ENCODE measurements around the gene IL1A.

The IL1A gene

DNA sequence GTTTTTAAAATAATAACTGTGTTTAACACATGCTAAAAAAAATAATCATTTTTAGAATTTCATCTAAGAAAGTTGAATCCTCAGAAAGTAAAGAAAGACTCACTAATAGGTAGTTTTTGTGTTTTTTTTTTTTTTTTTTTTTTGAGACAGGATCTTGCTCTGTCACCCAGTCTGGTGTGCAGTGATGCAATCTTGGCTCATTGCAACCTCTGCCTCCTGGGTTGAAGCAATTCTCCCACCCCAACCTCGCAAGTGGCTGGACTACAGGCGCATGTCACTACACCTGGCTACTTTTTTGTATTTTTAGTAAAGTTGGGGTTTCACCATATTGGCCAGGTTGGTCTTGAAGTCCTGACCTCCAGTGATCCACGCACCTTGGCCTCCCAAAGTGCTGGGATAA, 27.0 kb downstream of the IL1A start:
- DNase-seq, result no peak

DNA sequence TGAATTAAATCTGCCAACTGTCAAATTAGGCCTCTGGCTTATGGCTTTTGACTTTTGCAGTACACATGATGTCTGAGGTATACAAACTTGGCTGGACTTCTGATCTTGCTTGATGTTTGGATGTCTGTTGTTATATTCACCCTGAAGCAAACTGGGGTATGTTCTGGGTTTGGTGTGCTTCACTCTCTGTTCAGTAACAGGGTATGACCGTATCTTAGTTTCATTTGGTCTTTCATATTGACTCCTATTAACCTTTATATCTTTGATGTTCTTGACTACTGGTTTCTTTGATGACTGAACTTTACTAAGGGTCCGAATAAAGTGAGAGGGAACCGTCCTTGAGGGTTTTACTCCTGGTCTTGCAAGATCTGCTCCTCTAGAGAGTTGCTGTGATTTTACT, 28.1 kb downstream of the IL1A start:
- DNase-seq, result no peak

DNA sequence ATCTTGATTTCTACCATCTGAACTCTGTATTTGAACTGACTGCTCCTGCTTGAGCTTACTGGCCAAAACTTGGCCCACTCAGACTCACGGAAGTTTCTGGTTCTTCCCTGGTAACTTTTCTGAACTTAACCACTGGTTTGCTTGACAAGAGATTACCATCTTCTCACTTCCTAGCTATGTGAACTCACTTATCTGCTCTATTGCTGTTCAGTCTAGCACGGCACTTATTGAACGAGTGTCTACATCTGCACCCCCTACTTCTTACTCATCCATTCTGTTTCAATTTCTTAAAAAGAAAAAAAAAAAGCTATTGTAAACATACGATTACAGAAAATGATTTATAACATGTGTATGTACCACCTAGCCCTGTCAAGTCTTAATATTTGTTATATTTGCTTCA, 28.8 kb downstream of the IL1A start:
- no peak for DNase-seq

DNA sequence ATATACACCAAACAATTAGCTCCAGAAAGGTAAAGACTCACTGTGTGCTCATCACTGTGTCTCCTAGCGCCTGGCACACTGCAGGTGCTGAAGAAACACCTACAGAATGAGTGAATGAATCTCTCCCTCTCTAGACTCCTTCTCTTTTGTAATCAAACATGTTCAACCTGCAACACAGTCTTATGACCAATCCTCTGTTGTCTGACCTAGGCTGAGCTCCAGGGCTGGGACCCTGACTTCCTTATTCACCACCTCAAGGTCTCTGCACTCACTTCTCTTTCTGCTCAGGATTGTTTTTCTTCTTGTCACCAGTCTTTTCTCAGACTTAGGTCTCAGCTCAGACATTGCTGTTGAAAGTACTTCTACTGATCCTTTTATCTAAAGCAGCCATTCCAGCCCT, 29.7 kb downstream of the IL1A start:
- no peak for DNase-seq

DNA sequence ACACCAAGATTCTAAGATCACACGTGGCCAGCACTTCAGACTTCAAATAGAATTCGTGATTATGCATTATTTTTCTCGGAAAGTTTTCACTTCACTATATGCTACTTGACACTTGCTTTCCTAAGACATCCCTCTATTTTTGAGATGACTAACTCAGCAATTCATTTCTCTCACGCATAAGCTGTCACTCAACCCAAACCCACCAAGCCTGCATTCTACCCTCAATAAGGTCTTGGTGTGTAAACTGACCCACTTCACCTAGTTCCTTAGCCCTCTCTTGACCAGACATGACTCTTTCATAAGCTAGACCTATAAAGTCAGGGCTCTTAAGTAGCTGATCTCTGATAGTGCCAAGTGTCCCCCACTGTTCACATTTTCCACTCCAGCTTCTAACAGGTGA, 31.6 kb downstream of the IL1A start:
- no peak for DNase-seq

DNA sequence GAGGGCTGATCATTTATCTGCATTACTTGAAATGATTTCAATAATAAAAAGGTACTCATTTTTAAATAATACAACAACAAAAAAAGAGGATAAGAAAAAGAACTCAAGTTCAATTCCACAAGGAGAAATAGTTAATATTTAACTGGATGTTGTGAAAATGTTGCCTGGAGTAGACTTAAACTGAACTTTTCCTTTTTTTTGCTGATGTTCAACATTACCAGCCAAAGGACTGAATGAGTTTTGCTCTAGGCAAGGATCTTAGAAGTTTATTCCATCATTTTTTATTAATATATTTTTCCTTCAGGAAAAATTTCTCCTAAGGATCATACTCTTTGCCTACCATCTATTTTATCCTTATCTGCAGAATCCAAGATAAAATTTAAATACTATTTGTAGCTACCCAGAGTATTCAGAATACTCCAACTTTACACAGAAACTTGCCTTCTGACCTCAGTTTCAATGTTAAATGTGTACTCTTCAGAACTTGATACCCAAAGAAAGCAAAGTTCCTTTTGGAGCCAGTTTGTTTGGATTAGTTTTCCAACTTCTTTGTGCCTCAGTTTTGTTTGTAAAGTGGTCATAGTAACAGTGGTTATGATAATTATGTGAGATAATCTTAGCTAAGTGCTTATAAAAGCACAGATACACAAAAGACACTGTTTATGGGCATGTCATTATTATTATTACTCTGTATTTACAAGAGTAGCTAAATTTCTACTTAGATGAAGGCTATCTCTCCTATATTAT, 32.7 kb downstream of the IL1A start:
- no peak for DNase-seq

DNA sequence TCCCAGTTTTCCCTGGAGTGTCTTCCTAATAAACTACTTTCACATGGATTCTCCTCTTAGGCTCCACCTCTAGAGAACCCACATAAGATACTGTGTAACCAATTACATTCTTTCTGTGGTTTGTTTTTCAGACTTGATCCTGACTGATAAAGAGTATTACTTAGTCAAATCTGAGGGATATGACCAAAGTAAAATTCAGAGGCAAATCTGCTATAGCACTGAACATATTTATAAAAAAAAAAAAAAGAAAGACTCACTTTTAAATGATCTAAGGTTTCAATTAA, 33.8 kb downstream of the IL1A start:
- DNase-seq, result no peak

DNA sequence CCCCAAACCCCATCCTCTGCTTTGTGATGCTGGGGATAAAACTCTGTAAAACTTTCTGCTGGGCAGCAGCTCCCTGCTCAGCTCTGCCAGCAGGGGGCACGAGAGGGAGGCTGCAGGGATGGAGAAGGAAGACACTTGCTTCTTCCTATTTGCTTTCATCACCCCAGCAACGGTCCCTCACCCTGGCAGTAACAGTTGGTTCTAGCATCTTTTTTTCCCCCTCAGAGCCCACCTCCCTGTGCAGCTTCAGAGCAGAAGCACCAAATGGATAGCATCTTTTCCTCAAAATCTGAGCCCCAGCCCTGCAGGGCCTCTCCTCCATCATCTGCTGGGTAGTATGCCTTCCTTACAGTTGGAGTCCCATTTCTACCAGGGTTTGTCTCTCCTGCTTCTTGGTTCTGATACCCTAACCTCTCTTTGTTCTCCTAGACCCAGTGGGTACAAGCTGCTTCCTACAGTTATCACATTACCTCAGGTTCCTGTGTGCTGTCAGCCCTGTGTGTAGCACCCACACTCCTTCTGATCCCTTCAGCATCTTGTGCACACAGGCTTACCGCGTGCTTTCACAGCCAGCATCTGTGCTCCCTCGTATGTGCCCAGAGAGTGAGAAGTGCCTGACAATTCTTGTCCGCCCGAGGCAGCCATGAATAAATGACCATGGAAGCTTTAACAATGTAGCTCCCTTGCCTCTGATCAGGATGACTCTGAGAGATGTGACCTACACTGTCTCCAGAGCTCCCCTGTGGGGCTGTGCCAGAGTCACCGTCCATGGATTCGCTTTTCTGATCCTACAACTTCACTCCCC, 34.3 kb downstream of the IL1A start:
- peak; percentile 71 for DNase-seq

DNA sequence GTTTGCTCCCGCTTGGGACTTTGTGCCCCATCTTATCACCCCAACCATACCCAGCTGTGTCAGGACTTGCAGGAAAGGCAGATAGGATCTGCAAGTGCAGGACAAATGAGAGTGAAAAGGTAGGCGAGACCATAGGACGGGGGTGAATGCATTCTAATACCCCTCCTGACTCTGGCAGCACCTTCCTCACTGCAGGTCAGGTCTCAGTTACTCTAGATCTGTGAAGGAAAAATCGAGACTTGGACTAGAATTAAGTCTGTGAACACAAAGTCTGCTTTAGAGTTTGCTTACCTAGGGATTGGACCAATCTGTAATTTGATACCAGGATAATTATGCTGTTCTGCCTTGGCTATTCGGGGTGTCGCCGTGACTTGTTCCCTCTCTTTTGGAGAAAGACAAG, 43.8 kb downstream of the IL1A start:
- DNase-seq, result no peak

DNA sequence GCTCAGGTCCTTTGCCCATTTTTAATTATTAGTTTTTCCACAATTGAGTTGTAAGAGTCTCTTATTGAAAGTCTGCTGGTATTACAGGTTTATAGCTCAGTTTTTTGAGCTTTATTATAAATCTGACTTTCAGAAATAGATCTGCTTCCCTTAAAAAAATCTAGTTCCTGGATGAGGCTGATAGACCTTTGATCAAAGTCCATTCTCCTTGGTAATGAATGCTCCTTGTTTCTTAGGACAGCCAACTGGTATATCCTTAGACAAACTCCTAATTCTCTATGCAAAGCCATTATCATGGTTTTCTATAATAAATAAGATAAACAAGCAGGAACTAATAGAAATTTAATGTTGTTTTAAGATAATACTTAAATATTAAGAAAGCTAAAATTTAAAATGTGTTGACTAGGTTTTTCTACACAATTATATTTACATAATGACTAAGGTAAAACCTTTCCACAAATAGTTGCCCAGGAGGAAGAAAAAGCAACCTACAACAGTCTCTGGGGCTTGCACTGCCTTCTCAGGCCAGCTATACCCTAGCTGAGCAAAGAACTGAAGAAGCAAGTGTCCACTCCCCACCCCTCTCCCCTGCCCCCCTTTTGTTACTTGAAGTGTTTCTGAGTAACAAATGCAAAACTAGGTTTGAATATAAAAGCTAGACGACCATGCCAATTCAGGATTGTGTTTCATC, 46.6 kb downstream of the IL1A start:
- no peak for DNase-seq

DNA sequence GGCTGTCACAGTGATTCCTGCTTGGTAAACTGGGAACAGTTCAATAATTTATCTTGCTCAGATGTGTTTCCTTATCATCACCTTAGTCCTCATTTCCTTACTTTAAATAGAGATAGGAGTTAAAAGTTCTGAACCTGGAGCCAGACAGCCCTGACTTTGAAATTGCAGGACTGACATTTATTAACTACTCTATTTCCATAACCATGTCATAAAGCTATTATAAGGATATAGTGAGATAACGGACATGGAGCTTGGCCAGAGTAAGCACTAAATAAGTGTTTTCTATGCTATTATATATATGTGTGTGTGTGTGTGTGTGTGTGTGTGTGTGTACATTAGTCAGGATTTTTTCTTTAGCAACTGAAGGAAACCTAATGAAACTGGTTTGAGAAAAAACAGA, 50.4 kb downstream of the IL1A start:
- DNase-seq, result no peak

DNA sequence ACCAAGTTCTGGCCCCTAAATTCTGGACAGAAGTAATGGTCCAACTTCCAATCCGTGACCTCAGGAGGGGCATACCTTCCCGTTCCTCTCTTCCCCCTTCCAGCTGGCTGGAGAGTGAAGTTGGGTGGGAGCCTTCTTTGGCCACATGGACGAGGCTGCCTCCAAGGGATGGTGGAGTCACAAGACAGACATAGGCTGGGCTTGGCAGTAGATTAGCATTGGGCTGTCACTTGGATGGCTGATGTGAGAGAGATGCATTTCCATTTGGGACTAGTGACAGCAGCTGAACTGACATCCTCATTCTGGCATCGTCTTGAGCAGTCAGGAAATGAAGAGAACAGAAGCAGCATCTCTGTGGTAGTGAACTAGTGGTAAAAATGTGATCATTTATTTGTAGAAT, 50.8 kb downstream of the IL1A start:
- DNase-seq, result no peak

DNA sequence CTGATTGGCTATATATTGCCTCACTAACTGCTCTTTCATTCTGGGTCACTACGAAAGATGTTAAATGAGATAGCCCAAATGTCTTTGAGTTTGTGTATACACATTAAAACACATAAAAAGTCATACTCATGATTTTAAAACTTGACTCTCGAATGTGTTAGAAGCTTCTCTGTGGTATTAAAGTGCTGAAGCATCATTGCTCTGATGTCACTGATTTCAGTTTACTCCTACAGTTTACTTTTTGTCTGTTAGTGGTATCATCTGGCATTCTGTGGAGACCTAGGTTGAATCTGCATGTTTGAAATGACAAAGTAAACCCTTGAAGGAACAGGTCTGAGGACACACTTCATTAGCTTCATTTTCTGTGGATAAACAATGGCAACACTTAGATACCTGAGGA, 52.8 kb downstream of the IL1A start:
- no peak for DNase-seq

DNA sequence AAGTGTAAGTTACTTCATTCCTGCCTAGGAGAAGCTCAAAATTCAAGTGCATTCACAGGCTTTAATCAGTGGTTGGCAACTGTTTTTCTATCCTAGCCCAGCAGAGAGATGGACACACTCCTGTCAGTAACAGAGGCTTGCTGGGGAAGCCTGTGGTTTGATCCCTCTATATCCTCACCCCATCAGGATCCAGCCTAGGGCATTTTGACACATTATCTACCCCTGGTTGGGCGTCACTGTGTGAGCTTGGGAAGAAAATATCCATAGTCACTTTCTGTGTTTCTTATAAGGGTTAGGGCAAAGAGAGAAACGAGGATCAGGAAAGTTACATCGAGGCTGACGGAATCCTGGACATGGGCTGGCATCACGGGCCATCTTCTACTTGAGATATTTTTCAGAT, 53.5 kb downstream of the IL1A start:
- DNase-seq, result no peak

DNA sequence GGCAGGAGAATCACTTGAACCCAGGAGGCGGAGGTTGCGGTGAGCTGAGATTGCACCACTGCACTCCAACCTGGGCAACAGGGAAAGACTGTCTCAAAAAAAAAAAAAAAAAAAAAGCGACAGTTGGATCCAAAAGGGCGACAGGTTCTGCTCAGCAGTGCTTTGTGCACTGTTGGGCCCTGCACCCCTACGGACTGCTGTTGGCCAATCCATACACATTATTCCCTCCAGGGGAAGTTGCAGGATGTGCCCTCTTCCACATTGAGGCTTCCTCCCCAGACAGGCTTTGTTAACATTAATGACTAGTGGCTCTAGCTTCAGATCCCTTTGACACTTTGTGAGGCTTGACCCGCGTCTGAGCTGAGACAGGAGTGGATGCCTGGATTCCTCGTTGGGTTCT, 54.1 kb downstream of the IL1A start:
- no peak for DNase-seq

DNA sequence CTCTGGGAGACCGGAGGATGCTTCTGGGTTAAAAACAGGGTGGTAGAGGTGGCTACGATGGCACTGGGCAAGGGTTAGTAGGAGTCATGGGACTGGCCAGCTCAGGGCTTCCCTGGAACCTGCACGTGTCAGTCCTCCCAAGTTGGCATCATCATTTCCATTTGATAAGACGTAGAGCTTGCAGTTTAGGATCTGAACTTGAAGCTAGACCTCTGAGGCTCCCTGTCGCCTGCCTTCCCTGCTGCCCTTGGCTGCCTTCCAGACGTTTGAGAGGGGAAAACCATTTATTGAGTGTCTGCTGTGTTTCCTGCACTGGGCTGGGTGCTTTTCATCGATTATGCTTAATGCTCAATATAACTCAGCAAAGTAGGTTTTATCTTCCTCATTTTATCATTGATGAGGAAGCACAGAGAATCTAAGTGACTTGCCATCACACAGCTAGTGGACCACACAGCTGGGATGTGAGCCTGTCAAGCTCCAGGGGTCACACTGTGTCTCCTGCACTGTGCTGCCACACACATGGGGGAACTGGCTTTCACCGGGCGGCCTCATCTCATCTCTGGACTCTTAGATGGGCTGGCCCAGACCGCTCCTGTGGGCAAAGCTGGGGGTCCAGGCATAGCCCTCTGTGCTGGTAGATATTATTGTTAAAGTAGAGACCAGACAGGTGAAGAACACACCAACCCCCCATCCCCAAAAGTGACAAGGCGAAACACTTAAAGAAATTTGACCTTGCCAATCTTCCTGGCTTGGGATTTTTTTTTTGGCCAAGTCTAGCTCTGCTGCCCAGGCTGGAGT, 55.7 kb downstream of the IL1A start:
- no peak for DNase-seq

DNA sequence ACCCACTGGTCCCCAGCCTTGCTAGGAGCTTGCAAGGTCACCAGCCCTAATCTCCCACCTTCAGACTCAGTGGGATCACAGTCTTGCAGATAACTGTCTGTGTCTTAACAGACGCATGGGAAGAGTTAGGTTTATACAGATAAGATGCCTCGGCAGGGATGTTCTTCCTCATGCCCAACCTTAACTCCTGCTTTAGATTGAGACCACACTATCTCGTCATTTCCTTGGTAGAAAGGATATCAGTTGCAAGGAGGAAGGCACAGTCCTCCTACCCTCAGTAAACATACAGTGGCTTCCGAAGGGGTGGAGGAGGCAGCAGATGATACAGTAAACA, 56.3 kb downstream of the IL1A start:
- DNase-seq, result no peak

DNA sequence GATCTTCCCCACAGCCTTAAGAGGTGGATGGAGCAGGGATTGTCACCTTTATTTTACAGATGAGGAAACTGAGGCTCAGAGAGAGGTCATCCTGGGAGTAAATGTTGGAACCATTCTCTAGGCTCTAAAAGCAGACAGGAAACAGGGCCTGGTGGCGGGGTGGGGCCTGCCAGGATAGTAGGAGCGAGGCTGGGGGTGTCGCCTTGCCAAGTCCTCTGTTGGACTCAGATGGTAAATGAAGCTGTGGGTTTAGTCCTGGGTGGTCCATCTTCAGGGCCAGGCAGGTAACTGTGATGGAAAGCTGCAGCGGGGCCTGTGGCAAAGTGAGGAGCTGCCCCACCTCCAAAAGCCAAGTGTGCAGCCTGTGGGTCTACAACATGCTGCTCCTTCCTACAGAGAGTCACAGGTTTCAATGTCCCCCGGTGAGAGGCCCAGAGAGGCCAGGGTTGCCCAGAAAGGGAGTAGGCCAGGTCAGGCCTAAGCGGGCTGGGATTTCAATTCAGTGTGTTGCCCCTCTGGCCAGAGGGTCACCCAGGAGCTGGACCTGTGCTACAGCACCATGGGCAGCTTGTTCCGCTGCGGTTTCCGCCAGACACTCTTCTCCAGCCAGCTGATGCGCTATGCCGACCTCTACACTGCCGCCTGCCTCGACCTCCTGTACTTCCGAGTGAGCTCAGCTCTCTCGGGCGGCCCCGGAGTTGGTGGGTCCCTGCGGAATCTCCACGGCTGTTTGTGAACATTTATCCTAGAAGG, 56.8 kb downstream of the IL1A start:
- DNase-seq, result no peak

DNA sequence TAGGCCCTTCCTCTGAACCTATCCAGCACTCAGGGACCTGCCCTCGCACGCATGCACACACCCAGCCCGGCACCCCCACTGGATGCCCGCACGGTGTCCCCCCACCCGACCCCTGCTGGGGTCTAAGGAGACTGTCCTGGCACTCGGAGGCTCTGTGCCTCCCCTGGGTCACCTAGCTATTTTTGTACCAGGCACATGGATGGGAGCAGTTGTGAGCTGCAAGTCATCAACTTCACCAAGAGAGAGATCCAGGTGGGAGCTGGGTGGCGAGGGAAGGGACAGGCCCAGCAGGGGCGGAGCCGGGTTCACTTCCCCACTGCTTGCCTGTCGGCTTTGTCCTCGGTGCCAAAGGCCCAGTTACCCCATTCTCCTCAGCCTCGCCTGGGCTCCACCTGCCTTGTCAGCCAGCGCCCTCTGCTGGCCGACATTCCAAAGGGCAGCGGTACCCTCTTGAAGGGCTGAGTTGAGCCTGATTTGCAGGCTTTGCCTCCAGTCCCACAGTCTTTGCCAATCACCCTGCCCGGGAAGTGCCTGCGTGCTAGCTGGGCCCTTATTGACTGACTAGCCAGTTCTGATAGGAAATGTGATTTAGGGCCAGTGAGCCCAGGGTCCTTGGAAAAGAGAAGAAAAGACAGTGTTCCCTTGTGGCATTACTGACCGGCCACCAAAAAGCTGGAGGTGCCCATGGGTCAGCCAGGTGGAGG, 57.7 kb downstream of the IL1A start:
- DNase-seq, result peak; percentile 80

DNA sequence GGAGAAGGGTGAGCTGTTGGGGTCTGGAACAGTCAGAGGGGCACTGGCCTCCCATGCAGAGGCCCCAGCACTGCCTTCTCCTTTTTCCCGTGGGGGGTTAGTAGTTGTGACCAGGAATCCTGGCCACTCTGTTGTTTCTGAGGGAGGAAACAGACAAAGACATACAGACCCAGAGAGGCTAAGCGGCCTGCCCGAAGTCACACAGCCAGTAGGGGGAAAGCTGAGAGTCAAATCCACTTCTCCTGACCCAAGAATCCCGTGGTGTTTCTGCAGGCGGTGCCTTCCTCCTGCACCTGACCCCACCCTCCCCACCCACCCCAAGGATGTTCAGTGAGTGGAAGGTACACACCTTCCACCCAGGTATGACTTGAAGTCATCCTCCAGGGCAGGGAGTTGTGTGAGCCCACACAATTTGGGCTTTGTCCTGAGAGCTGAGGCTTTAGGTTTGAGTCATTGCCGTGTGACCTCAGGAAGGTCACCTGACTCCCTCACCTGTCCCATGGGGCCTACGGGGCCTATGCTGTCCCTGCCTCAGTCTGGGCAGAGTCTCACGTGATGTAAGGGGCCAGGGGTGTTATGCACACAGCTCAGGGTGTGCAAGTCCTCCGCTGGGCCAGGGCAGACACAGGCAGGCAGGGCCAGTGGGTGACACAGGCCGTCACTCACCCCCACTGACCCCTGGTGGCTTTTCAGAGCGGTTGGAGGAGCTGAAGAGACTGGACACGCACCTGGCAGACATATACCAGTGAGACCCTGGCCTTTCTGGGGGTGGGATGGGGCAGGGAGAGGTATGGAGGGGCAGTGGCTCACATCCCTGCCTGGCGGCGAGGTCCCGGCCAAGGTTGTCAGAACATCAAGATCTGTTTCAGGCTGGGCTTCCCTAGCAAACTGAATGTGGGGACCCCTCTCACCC, 58.5 kb downstream of the IL1A start:
- no peak for DNase-seq

Measured in activated effector memory CD4-positive, alpha-beta T cell treated with Interleukin-2 at 50 U/mL for 16 hours (primary cell).